NCI-H1436 (cell line): ENCODE data around the gene RPS21.

Experiments used
- DNase-seq: peaks from one replicate; lab custom pipeline; 2025; lab: John Stamatoyannopoulos, UW

The RPS21 gene

GRCh38 chr20:62410746-62411478, 24.0 kb downstream of the RPS21 start:
- no peak for DNase-seq

- DNase-seq: no peak
Measured at GRCh38 chr20:62411479-62412193, 24.7 kb downstream of the RPS21 start.

GRCh38 chr20:62412194-62413024, 25.5 kb downstream of the RPS21 start:
- DNase-seq: no peak

- DNase-seq: no peak
Measured at GRCh38 chr20:62413025-62413570, 26.2 kb downstream of the RPS21 start.

- DNase-seq: no peak
Measured at GRCh38 chr20:62413896-62414481, 27.1 kb downstream of the RPS21 start.

GRCh38 chr20:62415354-62416111, 28.6 kb downstream of the RPS21 start:
- no peak for DNase-seq

GRCh38 chr20:62416651-62417637, 30.0 kb downstream of the RPS21 start:
- DNase-seq: no peak

GRCh38 chr20:62417981-62418708, 31.2 kb downstream of the RPS21 start:
- DNase-seq: no peak

- no peak for DNase-seq
Measured at GRCh38 chr20:62418709-62419487, 32.0 kb downstream of the RPS21 start.

GRCh38 chr20:62419759-62420158, 32.9 kb downstream of the RPS21 start:
- no peak for DNase-seq

- DNase-seq: no peak
Measured at GRCh38 chr20:62420846-62421715, 34.2 kb downstream of the RPS21 start.

- DNase-seq: no peak
Measured at GRCh38 chr20:62421716-62421990, 34.8 kb downstream of the RPS21 start.

- no peak for DNase-seq
Measured at GRCh38 chr20:62422636-62423325, 35.9 kb downstream of the RPS21 start.

- no peak for DNase-seq
Measured at GRCh38 chr20:62423326-62423706, 36.4 kb downstream of the RPS21 start.

GRCh38 chr20:62424249-62425107, 37.6 kb downstream of the RPS21 start:
- DNase-seq: no peak
